HG03520 (cell line): ENCODE results near the gene ECM1.

Experiments used
- ATAC-seq: cut with Tn5 transposase; IDR thresholded peaks from one replicate; pipeline ENCODE4 v1.9.1; 2021; ENCODE audit warnings: mild to moderate bottlenecking, moderate library complexity; ENCODE audit not compliant: unreplicated experiment

The ECM1 gene

DNA sequence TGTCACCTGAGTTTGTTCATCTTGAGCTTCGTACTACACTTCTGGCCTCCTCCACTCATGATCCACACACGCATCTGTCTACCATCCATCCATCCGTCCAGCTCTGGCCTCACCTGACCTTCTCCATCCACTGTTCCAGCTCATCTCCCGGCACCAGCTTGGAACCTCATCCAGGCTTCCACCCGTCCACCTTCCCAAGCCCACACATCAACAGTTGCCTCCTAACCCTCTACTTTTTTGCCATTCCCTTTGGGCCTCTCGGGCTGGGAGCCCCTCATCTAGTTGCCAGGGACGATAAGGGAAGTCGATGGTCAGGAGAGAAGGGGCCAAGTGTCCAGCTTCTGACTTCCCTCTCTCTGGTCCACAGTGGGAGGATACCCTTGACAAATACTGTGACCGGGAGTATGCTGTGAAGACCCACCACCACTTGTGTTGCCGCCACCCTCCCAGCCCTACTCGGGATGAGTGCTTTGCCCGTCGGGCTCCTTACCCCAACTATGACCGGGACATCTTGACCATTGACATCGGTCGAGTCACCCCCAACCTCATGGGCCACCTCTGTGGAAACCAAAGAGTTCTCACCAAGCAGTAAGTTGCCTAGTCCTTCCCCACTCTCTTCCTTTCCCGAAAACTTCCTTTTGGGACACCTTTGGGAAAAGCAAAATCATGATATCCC, 4.2 kb downstream of the ECM1 start:
- ATAC-seq, result no peak

DNA sequence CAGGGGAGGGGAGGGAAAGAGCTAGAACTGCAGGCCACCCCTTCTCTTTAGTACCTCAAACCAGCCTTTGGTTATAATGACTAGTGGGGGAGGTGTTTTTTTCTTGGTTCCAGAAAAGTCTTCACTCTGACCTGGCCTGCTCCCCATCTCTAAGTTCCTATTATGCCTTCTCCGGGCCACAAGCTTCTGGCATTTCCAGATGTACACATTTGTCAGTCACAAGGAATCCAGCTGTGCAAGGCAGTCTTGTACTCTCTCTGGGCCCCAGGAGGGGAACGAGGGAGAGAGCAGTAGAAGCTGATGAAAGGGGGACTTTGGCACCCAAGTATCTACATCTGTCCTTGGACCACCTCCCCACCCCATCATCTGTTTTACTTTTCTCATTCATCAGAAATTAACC, 4.9 kb downstream of the ECM1 start:
- no peak for ATAC-seq

DNA sequence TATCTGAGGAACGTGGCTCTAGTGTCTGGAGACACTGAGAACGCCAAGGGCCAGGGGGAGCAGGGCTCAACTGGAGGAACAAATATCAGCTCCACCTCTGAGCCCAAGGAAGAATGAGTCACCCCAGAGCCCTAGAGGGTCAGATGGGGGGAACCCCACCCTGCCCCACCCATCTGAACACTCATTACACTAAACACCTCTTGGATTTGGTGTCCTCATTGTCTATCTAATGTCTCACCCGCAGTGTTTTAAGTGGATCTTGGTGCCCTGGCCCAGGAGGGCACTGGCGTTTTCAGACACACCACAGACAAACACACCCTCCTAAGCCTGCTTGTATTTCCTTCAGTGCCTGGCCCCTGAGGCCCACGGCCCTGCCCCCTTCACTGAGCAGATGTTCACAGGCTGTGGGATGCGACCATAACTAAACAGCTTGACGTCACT, 5.5 kb downstream of the ECM1 start:
- no peak for ATAC-seq

DNA sequence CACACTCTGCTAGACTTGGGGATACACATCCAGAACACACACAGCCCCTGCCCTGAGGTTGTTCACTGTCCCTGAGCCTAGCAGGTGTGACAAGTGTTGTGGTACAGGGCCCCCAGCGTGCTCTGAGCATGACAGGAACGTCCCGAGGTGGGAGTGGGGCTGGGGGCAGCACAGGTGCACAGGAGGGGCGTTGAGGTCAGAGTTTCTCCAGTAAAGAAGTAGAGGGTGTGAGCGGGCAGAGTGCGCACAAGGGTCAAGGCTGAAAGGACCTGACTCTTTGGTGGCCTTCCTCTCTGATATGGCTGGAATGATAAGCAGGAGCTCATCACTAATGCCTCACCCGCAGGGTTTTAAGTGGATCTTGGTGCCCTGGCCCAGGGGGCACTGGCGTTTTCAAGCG, 6.4 kb downstream of the ECM1 start:
- ATAC-seq, result no peak

DNA sequence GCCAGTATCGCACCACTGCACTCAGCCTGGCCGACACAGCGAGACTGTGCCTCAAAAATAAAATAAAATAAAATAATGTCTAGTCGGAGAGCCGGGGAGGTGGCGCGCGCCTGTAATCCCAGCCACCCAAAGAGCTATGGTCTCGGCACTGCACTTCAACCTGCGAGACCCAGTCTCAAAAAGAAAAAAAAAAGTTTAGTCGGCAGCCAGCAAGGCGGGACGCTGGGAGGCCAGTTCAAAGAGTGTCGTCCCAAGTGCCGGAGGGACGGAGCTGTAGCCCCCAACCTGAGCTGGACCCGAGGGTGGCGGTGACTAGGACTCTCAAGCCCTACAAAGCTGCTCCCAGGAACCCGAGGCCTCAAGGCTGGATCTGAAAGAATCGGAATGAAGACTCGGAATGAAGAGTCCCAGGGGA, 7.0 kb downstream of the ECM1 start:
- no peak for ATAC-seq

DNA sequence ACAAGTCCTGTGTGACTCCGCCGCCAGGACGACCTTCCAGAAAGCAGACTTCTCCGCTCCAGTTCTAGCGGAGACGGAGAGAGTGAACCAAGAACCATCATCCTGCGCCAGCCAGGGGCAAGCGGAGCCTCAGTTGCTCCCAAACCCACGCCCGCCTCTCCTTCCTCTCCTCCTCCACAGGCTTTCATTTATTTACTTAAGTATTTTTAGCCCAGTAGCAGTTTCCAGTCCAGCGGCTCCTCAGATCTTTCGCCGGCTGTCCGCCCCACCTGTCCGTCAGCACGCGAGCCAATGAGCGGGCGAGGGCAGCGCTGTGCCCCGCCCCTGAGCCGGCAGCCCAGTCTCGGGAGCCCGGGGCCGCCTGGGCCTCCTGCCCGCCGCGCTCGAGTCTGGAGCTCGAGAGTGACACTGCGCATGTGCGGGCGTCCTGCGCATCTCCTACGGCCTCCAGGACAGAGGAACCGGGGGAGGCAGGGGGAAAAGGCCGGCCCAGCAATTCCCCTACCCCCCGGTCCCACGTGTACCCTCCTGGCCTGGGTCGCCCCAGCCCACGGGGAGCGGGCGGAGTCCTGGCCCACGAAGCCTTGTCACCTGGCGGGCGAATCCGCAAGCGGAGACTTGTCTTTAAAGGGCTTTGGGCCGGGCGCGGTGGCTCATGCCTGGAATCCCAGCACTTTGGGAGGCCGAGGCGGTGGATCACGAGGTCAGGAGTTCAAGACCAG, 7.6 kb downstream of the ECM1 start, which contains the start of gene FALEC:
TSS of gene FALEC (plus strand) at position 425 of the 722 bp plus-strand sequence.
- peak; percentile 91 for ATAC-seq

DNA sequence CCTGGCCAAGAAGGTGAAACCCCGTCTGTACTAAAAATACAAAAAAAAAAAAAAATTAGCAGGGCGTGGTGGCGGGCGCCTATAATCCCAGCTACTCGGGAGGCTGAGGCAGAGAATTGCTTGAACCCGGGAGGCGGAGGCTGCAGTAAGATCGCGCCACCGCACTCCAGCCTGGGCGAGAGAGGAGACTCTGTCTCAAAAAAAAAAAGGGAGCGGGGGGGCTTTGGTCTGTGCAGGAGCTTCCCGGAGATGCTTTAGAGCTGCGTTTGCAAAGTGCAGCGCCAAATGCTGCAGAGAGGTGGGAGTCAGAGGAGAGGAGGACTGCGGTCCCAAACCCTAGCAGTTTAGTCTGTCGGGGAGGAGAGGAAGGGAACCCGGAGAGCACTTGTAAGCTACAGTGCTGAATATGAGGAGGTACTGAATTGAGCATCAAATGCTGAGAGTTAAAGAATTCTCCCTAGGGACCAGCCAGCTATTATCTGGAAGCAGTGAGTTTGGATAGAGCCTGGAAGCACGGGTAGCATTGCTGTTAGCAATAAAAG, 8.2 kb downstream of the ECM1 start:
- ATAC-seq, result no peak

DNA sequence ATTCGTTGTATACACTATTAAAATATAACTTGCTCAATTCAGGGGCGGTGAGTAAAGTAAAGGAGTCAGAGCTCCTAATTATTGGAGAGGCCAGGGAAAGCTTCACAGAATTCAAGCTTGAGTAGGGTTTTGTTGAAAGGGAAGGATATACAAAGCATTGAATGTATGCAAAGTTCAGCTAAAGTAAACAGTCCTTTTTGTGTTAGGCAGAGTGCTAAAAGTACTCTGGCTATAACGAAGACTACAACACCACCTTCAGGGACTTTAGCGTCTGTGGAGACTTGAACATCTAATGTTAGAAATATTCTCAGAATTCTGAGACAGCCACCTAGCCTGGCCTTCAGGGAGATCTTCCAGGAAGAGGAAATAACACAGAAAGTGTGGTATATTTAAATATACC, 8.7 kb downstream of the ECM1 start:
- ATAC-seq, result no peak

DNA sequence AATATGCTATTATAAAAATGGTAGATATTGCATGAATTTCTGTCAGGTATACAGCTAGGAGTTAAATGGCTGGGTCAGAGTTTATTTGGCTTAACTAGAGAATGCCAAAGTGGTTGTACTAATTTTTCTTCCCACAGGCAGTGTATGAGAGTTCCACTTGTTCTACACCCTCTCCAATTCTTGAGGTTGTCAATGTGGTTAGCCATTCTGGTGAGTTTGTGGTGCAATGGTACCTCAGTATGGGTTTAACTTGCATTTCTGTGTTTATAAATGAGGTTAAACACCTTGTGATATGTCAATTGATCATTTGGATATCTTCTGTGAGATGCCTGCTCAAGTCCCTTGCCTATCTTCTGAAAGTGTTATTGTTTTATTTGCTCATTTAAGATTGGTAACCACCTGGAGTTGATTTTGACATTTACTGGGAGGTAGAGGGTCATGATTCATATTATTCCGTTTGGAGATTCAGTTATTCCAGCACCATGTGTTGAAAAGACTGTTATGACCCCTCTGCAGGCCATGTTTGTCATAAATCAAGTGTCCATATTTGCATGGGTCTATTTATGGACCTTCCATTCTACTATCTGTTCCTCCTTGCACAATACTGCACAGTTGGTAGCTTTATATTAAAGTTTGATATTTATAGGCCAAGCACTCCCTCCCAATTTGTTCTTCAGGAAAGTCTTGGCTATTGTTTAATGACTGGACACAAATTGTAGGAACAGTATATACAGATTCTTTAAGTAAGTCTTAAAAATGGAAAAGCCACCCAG, 13.5 kb downstream of the ECM1 start:
- no peak for ATAC-seq

DNA sequence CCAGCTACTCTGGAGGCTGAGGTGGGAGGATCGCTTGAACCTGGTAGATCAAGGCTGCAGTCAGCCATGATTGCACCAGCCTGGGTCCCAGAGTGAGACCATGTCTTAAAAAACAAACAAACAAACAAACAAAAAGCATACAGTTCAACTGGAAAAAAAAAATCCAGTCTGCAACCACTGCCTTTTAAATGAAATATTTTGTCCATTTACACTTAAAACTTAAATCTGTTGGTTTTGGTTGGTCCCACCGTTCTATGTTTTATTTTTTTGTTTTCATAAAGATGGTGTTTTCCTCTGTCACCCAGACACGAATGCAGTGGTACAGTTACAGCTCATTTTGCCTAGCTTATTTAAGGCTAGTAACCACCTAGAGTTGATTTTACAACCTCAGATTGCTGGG, 17.4 kb downstream of the ECM1 start:
- ATAC-seq, result no peak

DNA sequence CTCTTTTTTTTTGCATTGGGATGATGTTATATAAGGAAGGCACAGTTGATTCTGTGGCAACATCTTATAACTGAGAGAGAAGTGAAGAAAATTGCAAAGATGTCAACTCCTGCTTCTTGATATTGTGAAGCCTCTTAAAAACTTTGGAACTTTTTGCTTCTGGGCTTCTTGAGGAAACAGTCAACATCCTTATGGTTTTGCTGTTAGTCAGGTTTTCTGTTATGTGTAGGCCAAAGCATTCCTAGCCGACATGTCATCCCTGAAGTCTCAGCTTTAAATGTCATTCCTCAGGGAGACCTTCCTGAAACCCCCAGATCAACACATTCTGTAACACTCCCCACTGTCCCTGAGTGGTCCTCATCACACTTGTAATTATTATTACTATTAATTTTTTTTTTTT, 20.3 kb downstream of the ECM1 start:
- ATAC-seq, result no peak

DNA sequence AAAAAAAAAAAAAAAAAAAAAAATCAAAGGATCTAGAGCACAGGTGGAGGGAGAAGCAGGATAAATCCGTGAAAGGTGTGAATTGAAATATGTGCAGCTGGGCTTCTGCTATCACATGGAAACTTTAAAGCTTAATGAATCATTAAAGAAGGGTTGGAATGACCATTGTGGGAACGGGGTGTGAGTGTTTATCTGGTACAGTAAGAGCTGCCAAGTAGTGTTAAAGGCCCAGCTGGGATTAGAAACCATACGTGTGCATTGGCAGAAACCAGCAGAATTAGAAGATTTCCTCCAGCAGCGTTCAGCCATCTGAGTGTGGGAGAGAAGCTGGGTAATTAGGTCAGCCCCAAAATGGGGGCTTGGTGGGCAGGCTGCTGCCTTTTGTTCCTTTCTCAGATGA, 21.1 kb downstream of the ECM1 start:
- no peak for ATAC-seq

DNA sequence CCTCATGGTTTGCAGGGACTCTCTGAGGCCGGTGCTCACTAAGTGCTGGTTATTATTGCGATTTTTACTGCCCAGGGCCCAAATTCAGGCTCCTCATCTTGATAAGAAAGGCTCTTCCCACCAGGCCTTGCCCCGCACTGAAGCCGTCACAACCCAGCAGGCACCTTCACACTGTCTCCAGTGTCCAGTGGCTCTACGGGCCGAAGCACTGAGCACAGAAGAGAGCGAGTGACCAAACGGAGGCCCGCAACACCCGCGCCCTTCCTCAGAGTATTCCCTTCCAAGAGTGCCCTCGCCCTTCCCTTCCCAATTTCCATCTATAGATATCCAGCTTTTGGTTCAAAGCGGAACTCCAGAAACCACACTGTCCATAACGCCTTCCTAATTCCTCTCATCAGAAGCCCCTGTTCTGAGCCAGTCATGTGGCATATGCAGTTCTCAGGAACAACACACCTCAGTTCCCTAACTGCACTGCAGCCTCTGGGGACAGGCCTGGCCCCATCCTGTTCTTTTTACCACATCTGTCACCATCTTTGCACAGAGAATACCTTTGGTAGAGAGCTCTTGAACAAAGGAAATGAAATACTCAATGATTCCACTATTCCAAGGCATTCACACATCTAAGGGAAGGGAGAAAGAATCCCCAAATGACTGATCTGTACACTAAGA, 22.7 kb downstream of the ECM1 start:
- ATAC-seq, result no peak

DNA sequence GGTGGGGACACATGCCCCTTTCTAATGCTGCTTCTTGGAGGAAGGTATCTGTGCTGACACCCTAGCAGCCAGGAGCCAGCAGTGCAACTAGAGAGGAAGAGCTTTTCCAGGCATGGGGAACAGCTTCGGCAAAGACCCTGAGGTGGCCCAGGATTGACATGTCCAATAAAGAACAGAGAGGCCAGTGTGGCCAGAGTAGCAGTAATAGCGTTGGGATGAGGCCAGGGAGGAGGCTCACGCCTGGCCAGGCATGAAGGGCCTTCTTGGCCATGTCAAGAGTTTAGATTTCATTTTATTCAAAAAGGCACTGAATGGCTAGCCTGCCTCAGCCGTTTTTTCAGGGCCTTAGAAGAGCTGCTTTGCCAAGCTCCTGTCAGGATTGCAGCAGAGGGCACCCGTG, 25.0 kb downstream of the ECM1 start:
- no peak for ATAC-seq

DNA sequence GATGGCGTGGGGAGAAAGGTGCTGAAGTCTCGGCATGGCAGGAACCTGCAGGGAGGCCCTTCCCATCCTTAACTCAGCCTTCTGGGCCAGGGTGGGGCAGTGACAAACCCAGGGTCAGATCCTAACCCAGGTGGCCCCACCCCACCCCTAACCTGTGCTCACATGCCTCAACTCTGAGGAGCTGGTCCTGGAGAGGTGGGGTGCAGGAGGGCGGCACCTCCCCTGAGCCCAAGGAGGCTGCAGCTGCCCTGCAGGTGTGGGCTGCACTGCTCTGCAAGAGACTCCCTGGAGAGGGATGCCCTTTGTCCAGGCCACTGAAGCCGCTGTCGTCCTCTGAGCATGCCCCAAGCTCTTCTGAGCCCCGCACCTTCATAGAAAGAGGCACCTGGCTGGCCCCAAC, 26.1 kb downstream of the ECM1 start:
- no peak for ATAC-seq

DNA sequence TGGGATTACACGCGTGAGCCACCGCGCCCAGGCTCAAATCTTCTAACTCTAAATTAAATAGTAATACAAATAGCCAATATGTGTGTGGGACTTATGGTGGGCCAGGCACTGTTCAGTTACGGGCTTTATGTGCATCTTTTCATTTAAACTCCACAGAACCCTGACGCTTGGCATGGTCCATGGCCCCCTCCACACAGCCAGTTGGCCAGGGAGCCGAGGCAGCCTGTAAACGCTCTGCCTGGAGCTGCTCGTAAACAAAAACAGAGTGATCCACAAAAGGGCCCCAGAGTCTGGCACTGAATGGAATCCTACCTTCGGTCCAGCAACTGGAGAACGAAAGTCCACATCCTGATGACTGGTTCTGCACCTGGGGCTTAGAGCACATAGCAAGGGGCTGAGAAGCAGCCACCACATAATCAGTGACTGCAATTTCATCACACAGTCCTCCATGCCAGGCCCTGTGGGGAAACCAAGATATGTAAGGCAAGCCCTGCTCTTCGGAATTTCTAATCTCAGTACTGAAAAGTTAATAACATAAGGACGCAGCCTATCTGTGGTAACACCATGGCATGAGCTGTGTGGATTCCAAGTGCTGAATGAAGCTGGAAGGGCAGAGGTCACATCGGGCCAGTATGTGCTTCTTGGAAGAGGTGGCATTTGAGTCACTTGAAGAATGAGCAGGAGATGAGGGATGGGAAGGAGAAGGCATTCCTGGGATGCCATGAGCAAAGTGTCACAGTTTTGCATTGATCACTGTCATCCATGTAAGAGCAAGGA, 27.8 kb downstream of the ECM1 start:
- no peak for ATAC-seq

DNA sequence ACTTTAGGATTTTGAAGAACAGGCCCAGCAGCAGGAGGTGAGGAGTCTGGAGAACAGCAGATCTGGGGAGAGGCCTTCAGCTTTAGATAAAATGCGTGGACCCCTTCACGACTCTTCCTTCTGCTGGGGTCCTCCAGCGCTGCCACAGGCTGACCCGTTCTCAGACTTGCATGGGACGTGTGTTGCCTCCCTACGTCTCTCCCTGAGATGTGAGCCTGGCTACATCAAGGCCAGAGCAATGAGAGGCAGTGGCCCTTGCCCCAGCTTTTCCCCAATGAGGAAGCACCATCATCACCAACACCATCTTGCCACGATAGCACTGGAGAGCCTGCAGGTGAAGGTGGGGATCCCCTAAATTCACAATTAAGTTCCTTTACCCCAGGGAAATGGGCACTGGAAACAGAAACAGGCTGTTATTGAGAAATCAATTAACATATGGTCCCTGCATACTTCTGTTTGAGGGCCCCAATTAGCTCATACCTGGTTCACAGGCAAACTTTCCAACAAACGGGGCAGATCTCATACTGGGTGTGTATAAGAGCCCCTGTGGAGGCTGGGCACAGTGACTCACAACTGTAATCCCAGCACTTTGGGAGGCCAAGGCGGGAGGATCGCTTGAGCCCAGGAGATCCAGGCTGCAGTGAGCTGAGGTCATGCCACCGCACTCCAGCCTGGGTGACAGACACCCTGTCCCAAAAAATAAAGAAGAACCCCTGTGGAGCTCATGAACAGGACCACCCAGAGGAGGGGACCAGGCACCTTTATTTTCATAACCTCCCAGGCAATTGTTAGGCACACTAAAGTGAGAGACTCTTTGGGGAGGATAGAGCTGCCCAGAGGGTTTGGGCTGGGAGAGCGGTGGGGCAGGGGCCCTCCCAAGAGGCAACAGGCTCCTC, 29.2 kb downstream of the ECM1 start:
- no peak for ATAC-seq

DNA sequence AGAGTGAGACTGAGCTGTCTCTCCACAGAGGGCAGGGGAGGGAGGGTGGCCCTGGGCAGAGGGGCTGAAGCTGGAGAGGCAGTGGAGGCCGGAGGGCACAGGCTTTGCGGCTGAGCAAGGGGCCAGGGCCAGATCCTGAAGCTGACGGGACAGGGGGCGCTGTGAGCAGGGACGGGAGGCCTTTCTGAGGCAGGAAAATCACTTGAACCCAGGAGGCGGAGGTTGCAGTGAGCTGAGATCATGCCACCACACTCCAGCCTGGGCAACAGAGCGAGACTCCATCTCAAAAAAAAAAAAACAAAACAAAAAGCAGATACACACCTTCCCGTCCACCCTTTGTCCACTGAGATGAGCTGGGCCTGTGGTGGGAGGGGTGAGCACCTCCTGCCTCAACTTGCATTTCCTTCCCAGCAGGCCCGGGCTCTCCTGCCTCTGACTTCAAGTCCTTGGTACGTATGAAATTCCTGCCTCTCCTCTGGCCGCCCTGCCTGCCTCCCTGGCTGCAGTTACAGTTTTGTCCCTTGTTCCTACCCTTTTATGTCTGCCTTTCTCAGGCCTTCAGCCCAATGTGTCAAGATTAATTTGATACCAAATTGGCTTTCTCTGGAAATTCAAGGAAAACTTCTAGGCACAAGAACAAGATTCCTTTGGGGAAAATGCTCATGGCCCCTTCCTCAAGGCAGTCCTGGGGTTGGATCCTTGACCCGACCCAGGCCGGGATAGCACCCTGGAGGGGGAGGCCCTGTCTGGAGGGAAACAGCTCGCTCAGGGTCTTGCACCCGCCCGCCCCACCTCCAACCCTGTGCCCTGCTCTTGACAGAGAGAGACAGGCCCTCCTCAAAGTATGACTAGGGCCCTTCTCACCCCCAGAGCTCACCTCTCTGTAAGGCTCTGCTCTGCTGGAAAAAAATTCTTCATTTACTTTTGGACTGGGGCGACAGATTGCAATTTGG, 30.1 kb downstream of the ECM1 start:
- no peak for ATAC-seq
